Calu3 (cell line): Measurements from ENCODE around the gene TUBGCP2. TPM values are rescaled to one million over a fixed set of nuclear protein-coding genes. Genes with fewer than 3 reads are reported as not detected.

Experiments
- BruUV-seq: library from RNA; stranded (reverse); fragments of 400-500 nt; replicated peaks from 2 replicates; lab custom pipeline; 2021; lab: Mats Ljungman, UMichigan
- CTCF ChIA-PET: fragments of 300-600 bp; sonication (Branson Sonifier 250); formaldehyde crosslinking; loops from one replicate; lab custom pipeline; 2022; ENCODE audit warnings: antibody characterized with exemption; lab: Charles Lee
- DNase-seq: peaks from one replicate; pipeline ENCODE4 v3.0.0; 2022
- H3K27ac Mint-ChIP-seq: one replicate; pipeline ENCODE4 v1.8.0; 2022; ENCODE audit warnings: mixed read lengths; ENCODE audit not compliant: unreplicated experiment
- H3K27me3 Mint-ChIP-seq: one replicate; pipeline ENCODE4 v1.8.0; 2022; ENCODE audit warnings: mixed read lengths; ENCODE audit not compliant: unreplicated experiment
- H3K36me3 Mint-ChIP-seq: one replicate; pipeline ENCODE4 v1.8.0; 2022; ENCODE audit warnings: mild to moderate bottlenecking, moderate library complexity, mixed read lengths; ENCODE audit not compliant: insufficient read depth, unreplicated experiment
- H3K4me1 Mint-ChIP-seq: one replicate; pipeline ENCODE4 v1.8.0; 2022; ENCODE audit warnings: mild to moderate bottlenecking, low read depth, mixed read lengths; ENCODE audit not compliant: unreplicated experiment
- H3K4me3 Mint-ChIP-seq: one replicate; pipeline ENCODE4 v1.8.0; 2022; ENCODE audit warnings: mild to moderate bottlenecking, low read depth, moderate library complexity, mixed read lengths; ENCODE audit not compliant: unreplicated experiment
- H3K9me3 Mint-ChIP-seq: one replicate; pipeline ENCODE4 v1.8.0; 2022; ENCODE audit warnings: low read depth, mixed read lengths; ENCODE audit not compliant: unreplicated experiment
- intact Hi-C: fragments of 100-400 bp; cut with micrococcal nuclease; formaldehyde crosslinking; loops from one replicate; pipeline ENCODE4 v1.10.0; 2022; ENCODE audit not compliant: unreplicated experiment
- total RNA-seq: library from RNA; stranded (reverse); gene quantifications from 2 replicates; pipeline ENCODE4 v1.2.3, GENCODE V29; 2022
- TF ChIP-seq, protein P1 (sequence below): fragments of 200-600 bp; IDR thresholded peaks from one replicate; pipeline ENCODE4 v1.8.0; 2022; ENCODE audit warnings: antibody characterized with exemption; ENCODE audit not compliant: unreplicated experiment

The TUBGCP2 gene
- total RNA-seq, 1 experiment from 2014 or later: 47.2 TPM

DNA sequence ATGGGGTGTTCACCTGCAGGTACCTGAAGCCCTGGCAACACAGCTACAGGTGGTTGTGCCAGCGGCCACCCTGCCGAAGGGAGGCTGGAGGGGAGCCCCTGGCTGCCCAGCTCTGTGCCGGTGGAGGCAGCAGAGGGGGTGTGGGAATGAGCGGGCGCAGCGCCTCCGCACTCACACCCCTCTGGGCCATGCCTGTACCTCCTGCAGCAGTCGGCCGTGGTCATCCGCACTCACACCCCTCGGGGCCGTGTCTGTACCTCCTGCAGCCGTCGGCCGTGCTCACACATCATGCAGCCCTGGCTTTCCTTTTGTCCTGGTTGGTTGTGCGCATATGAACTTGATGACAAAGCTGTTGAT, 1.7 kb upstream of the TUBGCP2 start:
- intact Hi-C loops: no loop called here
- H3K27ac Mint-ChIP-seq: no peak overlapping the region
- BruUV-seq: no TSS peak

DNA sequence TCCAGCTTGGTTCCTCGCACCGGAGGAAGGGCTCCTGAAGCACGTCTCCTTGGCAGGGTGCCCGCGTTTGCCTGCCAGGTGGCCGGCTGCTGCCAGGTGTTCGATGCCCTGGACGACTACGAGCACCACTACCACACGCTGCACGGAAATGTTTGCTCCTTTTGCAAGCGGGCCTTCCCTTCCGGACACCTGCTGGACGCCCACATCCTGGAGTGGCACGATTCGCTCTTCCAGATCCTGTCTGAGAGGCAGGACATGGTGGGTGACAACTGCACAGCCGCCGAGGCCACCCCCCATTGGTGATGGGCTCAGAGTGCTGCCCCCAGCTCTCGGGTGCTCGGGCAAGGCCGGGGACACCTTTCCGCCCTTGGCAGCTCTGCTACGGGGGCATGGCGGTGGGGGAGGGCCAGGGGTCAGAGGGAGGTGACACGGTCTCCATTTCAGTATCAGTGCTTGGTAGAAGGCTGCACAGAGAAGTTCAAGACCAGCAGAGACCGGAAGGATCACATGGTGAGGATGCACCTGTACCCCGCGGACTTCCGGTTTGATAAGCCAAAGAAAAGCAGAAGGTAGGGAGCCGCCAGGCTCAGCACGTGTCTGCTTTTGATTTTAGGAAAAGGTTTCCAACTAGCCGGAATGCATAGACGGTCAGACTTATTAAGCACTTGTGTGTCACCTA, 1.2 kb upstream of the TUBGCP2 start:
- BruUV-seq: no TSS peak
- Mint-ChIP-seq H3K4me1 (peaks cover 8% of the 10 kb centered on the region), H3K4me3 (no peak overlapping the region), H3K27ac (no peak overlapping the region), H3K9me3 (no peaks in the 10 kb centered on the region), H3K36me3 (peaks cover 32% of the 10 kb centered on the region), H3K27me3 (no peaks in the 10 kb centered on the region)
- TF ChIP-seq, protein P1, sequence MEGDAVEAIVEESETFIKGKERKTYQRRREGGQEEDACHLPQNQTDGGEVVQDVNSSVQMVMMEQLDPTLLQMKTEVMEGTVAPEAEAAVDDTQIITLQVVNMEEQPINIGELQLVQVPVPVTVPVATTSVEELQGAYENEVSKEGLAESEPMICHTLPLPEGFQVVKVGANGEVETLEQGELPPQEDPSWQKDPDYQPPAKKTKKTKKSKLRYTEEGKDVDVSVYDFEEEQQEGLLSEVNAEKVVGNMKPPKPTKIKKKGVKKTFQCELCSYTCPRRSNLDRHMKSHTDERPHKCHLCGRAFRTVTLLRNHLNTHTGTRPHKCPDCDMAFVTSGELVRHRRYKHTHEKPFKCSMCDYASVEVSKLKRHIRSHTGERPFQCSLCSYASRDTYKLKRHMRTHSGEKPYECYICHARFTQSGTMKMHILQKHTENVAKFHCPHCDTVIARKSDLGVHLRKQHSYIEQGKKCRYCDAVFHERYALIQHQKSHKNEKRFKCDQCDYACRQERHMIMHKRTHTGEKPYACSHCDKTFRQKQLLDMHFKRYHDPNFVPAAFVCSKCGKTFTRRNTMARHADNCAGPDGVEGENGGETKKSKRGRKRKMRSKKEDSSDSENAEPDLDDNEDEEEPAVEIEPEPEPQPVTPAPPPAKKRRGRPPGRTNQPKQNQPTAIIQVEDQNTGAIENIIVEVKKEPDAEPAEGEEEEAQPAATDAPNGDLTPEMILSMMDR: no peak
- intact Hi-C loops: no loop called here
- no peak for DNase-seq
- CTCF ChIA-PET: no interaction called here

More for the DNA sequence above, 1.7 kb upstream of the TUBGCP2 start:
- DNase-seq: no peak
- CTCF ChIA-PET: no interaction called here
- H3K4me1 Mint-ChIP-seq: peaks cover 4% of the 10 kb centered on the region
- H3K27me3 Mint-ChIP-seq: no peaks in the 10 kb centered on the region
- H3K36me3 Mint-ChIP-seq: peaks cover 30% of the 10 kb centered on the region
- H3K4me3 Mint-ChIP-seq: no peak overlapping the region
- H3K9me3 Mint-ChIP-seq: no peaks in the 10 kb centered on the region
- TF ChIP-seq, protein P1: no peak

DNA sequence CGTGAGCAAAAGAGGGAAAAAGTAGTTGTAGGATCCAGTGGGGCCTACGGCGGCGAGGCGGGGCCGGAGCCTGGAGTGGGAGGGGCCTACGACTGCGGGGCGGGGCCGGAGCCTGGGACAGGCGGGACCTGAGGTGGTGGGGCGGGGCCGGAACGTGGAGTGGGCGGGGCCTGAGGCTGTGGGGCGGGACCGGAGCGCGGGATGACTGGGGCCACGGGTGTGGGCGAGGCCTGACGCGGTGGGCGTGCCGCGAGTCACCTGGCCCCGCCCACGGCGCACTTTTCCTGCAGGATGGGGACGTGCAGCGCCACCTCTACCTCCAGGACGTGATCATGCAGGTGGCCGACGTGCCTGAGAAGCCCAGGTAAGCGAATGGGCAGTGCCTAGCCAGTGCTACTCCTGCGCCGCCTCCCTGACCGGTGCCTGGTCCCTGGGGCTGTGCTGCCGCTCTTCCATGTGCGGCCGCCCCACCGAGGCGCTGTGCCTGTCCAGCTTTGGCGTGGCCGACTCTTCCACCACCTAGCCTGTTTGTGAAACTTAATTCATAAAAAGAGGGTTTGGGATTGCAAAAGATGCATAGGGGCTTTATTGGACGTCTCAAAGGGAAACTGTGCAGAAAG, 538 bp upstream of the TUBGCP2 start:
- Mint-ChIP-seq H3K4me1 (peaks cover 8% of the 10 kb centered on the region), H3K9me3 (no peaks in the 10 kb centered on the region), H3K4me3 (peak overlapping the region; percentile 76), H3K27ac (no peak overlapping the region), H3K27me3 (no peaks in the 10 kb centered on the region), H3K36me3 (peaks cover 32% of the 10 kb centered on the region)
- TF ChIP-seq, protein P1: no peak
- no TSS peak for BruUV-seq
- DNase-seq: peak; percentile 90
- intact Hi-C loops: no loop called here
- CTCF ChIA-PET: no interaction called here

DNA sequence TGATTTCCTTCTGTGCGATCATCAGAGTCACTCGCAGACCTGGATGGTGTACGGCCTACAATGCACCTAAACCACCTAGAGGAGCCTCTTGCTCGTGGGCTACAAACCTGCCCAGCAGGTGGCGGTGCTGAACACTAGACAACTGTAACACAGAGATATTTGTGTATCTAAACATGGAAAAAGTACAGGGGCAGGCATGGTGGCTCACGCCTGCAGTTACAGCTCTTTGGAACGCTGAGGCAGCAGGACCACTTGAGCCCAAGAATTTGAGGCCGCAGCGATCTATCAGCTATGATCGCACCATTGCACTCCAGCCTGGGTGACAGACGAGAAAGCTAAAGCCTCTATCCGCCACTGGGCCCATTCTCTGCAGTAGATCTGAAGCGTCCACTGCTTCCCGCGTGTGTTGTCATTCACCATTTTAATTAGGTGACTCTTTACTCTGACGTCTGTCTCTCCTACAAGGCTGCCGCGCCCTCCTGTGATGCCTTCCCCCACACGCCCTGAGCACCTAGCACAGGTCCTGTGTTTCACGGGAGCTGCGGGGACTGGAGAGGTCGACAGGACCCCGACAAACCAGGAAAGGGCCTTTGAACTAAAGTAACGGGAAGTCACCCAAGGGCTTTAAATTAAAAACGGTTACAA, 774 bp downstream of the TUBGCP2 start:
- no TSS peak for BruUV-seq
- Mint-ChIP-seq H3K4me1 (peaks cover 8% of the 10 kb centered on the region), H3K36me3 (peaks cover 32% of the 10 kb centered on the region), H3K27ac (peak overlapping the region; percentile 82), H3K4me3 (peak overlapping the region; percentile 76), H3K9me3 (no peaks in the 10 kb centered on the region), H3K27me3 (no peaks in the 10 kb centered on the region)
- CTCF ChIA-PET: interaction anchor here (1.2 kb wide), 1 partner anchor 16 kb away, joined by 4 read pairs; no protein-coding TSS in a partner anchor
- TF ChIP-seq, protein P1: peak; percentile 58
- intact Hi-C loops: no loop called here
- DNase-seq: peak; percentile 85
